HG03025 (cell line): Measurements from ENCODE around the gene TET1.
"Not testable (repeated sequence)": the region's sequence is repeated elsewhere in the genome, so short reads cannot be mapped to it uniquely, and the experiment has no call there.

Source experiments
- ATAC-seq: cut with Tn5 transposase; IDR thresholded peaks from one replicate; pipeline ENCODE4 v1.9.1; 2021; ENCODE audit warnings: mild to moderate bottlenecking, moderate library complexity; ENCODE audit not compliant: unreplicated experiment, low FRiP score

The TET1 gene

GRCh38 chr10:68560186-68560942 is at the start of gene TET1:
TET1 (plus strand) TSS chr10:68560337; CDS start chr10:68572339, 12,002 bp downstream.
- no peak for ATAC-seq

GRCh38 chr10:68516216-68516615 is 43.9 kb upstream of the TET1 start:
- not testable (repeated sequence) for ATAC-seq

DNA sequence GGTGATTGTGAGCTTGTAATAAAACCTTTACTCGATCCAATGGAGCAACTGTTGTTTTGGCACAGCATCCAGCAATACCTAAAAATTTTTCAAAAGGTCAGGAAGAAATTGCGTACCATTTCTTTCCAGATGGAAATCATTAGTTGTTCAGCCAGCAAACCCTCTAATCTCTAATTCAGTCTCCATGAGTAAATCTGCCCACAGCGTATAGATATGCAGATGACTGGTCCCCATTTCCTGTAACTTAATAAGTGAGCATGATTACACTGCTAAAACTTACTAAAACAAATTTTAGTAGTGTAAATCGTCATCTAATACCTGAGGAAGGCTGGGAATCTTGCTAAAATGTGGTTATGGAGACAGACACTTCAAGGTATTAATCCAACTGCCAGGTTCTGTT is 43.4 kb upstream of the TET1 start:
- ATAC-seq, result no peak

DNA sequence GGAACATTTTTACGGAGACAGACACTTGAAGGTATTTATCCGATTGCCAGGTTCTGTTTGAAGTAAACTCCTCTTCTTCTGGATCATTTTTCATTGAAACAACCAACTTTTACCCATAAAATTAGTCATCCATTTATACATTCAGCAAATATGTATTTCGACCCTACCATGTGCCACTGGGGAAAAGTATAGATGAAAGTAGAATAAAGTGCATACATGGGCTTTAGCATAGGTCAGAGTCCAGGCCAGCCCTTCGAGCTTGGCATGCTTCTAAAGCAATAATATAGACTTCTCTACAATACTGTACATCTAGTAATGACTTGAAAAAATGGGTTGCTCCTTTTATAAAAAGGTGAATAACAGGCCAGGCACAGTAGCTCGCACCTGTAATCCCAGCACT is 42.9 kb upstream of the TET1 start:
- ATAC-seq, result no peak

- not testable (repeated sequence) for ATAC-seq
Observed at GRCh38 chr10:68518609-68519008, 41.5 kb upstream of the TET1 start.

DNA sequence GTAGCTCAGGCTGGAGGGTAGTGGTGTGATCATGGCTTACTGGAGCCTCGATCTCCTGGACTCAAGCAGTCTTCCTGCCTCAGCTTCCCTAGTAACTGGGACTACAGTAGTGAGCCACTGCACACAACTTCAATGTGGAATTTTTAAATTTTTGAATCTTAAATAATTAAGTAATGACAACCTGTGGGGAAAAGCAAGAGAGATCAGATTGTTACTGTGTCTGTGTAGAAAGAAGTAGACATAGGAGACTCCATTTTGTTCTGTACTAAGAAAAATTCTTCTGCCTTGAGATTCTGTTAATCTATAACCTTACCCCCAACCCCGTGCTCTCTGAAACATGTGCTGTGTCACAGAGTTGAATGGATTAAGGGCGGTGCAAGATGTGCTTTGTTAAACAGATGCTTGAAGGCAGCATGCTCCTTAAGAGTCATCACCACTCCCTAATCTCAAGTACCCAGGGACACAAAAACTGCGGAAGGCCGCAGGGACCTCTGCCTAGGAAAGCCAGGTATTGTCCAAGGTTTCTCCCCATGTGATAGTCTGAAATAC is 34.6 kb upstream of the TET1 start:
- not testable (repeated sequence) for ATAC-seq

DNA sequence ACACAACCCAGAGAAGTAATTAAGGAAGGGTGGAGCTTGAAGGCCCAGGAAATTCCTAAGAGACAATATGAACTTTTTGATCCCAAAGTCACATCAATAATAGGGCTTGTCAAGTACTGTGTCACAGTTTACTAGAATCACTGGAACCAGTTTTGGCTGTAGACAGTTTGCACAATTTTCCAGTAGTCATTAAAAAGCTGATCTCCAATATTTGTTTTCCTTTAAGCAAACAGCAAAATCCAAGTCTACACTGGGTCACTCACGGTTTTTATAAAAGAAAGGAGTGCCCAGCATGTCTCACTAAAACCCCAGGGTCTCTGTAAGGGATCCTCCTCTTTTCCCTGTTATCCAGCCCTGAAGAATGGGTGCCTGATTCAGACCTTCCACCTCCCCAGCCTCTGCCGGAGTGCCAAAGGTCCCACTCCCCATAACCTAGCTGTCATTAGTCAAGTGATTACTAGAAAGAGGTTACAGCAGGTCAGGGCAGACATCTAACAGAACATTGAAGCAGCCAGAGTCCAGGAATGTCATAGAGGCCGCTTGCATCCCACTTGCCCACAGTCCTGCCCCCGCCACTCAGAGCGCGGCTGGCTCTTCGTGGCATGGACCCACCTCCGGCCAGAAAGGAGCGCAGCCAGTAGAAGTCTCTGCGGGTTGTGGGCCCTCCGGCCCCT is 33.4 kb upstream of the TET1 start:
- ATAC-seq, result no peak

DNA sequence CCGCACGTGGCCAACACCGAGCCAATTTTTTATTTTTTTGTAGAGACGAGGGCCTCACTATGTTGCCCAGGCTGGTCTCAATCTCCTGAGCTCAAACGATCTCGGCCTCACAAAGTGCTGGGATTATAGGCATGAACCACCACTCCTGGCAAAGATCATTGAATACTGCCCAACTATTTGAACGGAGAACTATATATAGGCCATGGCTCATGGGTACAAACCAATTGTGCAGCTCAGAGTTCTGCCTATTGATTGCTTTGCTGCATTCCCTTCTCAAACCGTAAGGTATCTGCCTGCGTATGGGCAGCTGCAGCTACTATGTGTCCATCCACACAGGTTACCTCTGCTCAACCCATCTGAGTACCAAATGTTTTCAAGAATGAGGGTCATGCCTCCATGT is 23.2 kb upstream of the TET1 start:
- no peak for ATAC-seq

GRCh38 chr10:68537796-68538195 is 22.3 kb upstream of the TET1 start:
- no peak for ATAC-seq

GRCh38 chr10:68543004-68543918 is 16.9 kb upstream of the TET1 start:
- no peak for ATAC-seq

- no peak for ATAC-seq
Observed at GRCh38 chr10:68550747-68551411, 9.3 kb upstream of the TET1 start.

GRCh38 chr10:68553138-68553537 is 7.0 kb upstream of the TET1 start:
- no peak for ATAC-seq

DNA sequence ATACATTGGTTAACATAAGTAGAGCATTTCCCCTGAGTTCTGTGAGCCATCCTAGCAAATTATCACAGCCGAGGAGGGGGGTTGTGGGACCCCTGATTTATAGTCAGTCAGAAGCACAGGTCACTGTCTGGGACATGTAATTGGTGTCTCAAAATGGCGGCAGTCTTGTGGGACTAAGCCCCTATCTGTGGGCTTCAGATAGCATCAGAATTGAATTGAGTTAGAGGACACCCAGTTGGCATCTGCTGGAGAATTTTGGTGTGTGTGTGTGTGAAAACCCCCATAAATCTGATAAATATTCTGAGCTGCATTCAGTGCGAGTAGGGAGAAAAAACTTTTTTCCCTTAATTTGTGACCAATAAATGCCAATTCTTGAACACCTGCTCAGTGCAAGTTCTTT is 6.5 kb upstream of the TET1 start:
- no peak for ATAC-seq

DNA sequence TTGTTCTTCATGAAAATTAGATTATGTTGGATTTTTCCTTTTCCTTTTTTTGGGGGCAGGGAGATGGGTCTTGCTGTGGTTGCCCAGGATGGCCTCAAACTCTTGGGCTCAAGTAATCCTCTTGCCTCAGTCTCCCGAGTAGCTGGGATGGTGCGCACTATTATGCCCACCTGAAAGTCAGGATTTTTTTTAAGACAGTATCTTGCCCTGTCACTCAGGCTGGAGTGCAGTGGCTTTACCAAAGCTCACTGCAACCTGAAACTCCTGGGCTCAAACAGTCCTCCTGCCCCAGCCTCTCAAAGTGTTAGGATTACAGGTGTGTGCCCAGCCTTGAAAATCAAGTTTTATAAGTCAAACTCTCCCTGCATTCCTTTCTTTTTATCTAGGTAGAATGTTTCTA is 1.7 kb upstream of the TET1 start:
- ATAC-seq, result no peak

DNA sequence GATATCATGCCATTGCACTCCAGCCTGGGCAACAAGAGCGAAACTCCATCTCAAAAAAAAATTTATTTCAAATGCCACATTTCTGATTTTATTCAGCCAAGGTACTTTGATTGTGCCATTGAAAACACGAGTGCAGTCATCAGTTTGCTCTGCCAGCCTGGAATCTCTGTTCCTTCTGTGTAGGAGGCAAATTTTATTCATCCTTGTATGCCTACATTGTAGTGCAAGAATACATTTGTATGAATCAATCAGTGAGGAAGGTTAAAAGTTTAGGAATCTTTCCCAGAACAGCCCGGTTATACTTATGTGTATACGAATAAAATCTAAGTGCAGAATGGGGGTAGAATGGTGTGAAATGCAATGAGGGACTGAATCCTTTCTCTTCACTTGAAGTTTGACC is 886 bp upstream of the TET1 start:
- no peak for ATAC-seq

GRCh38 chr10:68559841-68560185 is 324 bp upstream of the TET1 start:
- no peak for ATAC-seq

DNA sequence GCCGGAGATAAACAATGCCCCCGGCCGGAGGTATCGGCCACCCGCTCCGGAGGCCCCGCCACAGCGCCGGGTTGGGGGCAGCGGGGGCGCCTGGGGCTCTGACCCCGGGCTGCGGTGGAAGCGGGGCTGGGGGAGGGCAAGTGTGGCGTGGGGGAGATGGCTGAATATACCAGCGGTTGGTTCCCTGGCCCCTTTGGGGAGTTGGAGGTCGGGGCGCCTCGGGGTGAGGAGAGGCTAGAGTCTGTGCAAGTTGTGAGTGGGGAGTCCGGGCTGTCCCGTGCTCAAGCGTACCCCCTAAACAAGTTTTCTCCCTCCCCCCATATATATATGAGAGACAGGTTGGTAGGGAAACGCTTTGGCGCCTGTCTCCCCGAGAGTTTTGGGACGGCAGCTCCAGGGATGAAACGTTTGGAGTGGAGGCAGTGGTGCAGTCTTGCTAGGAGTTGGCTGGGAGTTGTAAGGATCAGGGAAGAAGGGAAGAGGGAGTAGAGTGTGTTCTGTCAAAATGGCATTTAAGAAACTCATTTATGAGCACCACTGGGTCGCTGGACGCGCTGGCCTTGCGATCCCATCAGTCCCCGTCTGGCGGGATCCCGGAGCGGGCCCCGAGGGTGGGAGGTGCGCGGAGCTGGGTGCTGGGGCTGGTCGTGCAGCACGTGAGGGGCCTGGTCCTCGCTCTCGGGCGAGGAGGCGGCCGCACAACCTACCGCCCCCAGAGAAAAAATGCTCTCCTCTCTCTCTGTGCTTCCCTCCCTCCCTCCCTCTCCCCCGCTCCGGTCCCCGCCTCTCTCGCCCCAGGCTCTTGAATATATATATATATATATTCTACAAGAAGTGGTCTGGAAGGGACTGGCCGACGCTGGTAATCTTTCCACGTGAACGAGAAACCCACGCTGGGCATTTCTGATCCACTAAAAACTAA is 1.1 kb downstream of the TET1 start:
- no peak for ATAC-seq

GRCh38 chr10:68561865-68562649 is 1.9 kb downstream of the TET1 start:
- ATAC-seq, result no peak
